Psoas muscle (tissue), 8 donors: Measurements from ENCODE around the gene SLC26A3. TPM values are rescaled to one million over a fixed set of nuclear protein-coding genes. Genes with fewer than 3 reads are reported as not detected.

Experiments used
- ATAC-seq, 4 donors: fragments of 200-7000 bp; cut with Tn5 transposase; one replicate each; pipeline ENCODE4 v1.9.1; 2020; ENCODE audit warnings: moderate library complexity in 3 of 4, mild to moderate bottlenecking in 2 of 4
- DNase-seq, 2 donors: peaks; one replicate each; pipeline ENCODE4 v3.0.0-alpha.2; 2020
- H3K27ac ChIP-seq: fragments of 200-600 bp; one replicate; pipeline ENCODE4 v1.8.0; 2022
- H3K27me3 ChIP-seq, 3 donors: fragments of 200-600 bp in 1 of 3; one replicate each; pipeline versions ENCODE4 v1.6.1 to v1.8.0; 2013 to 2022; ENCODE audit warnings: low read length in 2 of 3, mild to moderate bottlenecking in 2 of 3, moderate library complexity in 1 of 3; ENCODE audit not compliant: insufficient read depth in 3 of 3
- H3K36me3 ChIP-seq, 2 donors: fragments of 200-600 bp in 1 of 2; one replicate each; pipeline versions ENCODE4 v1.6.1 to v1.8.0; 2013 to 2022; ENCODE audit warnings: low read depth in 1 of 2, mild to moderate bottlenecking in 1 of 2, moderate library complexity in 1 of 2; ENCODE audit not compliant: insufficient read depth in 1 of 2
- H3K4me1 ChIP-seq: fragments of 200-600 bp; one replicate; pipeline ENCODE4 v1.8.0; 2022
- H3K4me3 ChIP-seq: fragments of 200-600 bp; one replicate; pipeline ENCODE4 v1.8.0; 2022; ENCODE audit warnings: mild to moderate bottlenecking
- H3K9me3 ChIP-seq: fragments of 200-600 bp; one replicate; pipeline ENCODE4 v1.8.0; 2022
- CTCF ChIP-seq: fragments of 200-600 bp; IDR thresholded peaks from one replicate; pipeline ENCODE4 v1.8.0; 2022; ENCODE audit warnings: antibody characterized with exemption
- WGBS, 3 donors: extraction: QIAGEN DNeasy Blood & Tissue Kit; methylation state at CpG; one replicate each; pipeline versions ENCODE4 v1.1.6 to v1.1.7; 2013; 5-methylcytosine and 5-hydroxymethylcytosine counted together
- intact Hi-C, 2 donors: fragments of 100-400 bp; cut with DNase I; formaldehyde crosslinking; loops; one replicate each; pipeline versions ENCODE4 v1.11.0 to v1.14.2; 2022
- polyA plus RNA-seq, 3 donors: library from polyadenylated mRNA; stranded (reverse); fragments of 200-250 nt; gene quantifications; one replicate each; pipeline ENCODE4 v1.2.3, GENCODE V29; 2013
- total RNA-seq, 4 donors: library from RNA; stranded (reverse); fragmentation: NEBNext Ultra II Directional in 2 of 4; extraction: Animal tissue kit (Norgen Biotek cat#: 25700) in 2 of 4; gene quantifications; one replicate each; pipeline versions ENCODE4 v1.2.1 to v1.2.4, GENCODE V29; 2021 to 2023
- donor health status: healthy with polysubstance abuse.
- donor health status: DM: no; HTN: no; CAD: no; lungs with moderate emphysema.
- donor health status: Bipolar disorder and iron deficiency.
- donor health status: healthy.
- donor health status: DM: yes; HTN: yes; CAD: no.
- donor health status: DM: no; HTN: no; CAD: no.
- donor health status: DM: no; HTN: no; CAD: no.
- donor health status: DM: yes; HTN: yes; CAD: no.

Gene SLC26A3
- total and polyA plus RNA-seq, 7 donors, result 0.10 to 0.29 (median 0.18) TPM; not detected in 3

GRCh38 chr7:107826451-107826850, 23.4 kb upstream of the SLC26A3 start:
- intact Hi-C loops, result no loop called here
- TF ChIP-seq CTCF, result no peak
- H3K36me3 ChIP-seq, result no peaks in the 10 kb centered on the region
- WGBS, 3 donors, result 83 to 91% (median 88%) methylated on average over 2 of the region's 2 CpGs
- H3K9me3 ChIP-seq, result no peaks in the 10 kb centered on the region
- no peaks in the 10 kb centered on the region for H3K27me3 ChIP-seq
- no peak overlapping the region for H3K27ac ChIP-seq
- ATAC-seq (no peak), DNase-seq (no peak)
- H3K4me3 ChIP-seq, result no peak overlapping the region
- no peaks in the 10 kb centered on the region for H3K4me1 ChIP-seq

GRCh38 chr7:107824858-107825257, 21.8 kb upstream of the SLC26A3 start:
- no peaks in the 10 kb centered on the region for H3K4me1 ChIP-seq
- 65 to 84% (median 72%) methylated on average over 1 of the region's 1 CpG for WGBS, 3 donors
- no peak for DNase-seq
- ATAC-seq, result no peak
- no peak overlapping the region for H3K27ac ChIP-seq
- no peaks in the 10 kb centered on the region for H3K9me3 ChIP-seq
- H3K36me3 ChIP-seq, result no peaks in the 10 kb centered on the region
- no peaks in the 10 kb centered on the region for H3K27me3 ChIP-seq
- no peak overlapping the region for H3K4me3 ChIP-seq
- intact Hi-C loops, result no loop called here
- TF ChIP-seq CTCF, result no peak

- H3K27me3 ChIP-seq, result no peaks in the 10 kb centered on the region
- TF ChIP-seq CTCF, result no peak
- no peak for ATAC-seq
- H3K4me3 ChIP-seq, result no peak overlapping the region
- H3K4me1 ChIP-seq, result no peaks in the 10 kb centered on the region
- H3K27ac ChIP-seq, result no peak overlapping the region
- H3K9me3 ChIP-seq, result no peaks in the 10 kb centered on the region
- no peaks in the 10 kb centered on the region for H3K36me3 ChIP-seq
- intact Hi-C loops, result no loop called here
- DNase-seq, result no peak
- 68 to 77% (median 75%) methylated on average over 2 of the region's 2 CpGs for WGBS, 3 donors
Measured at GRCh38 chr7:107818622-107819021, 15.6 kb upstream of the SLC26A3 start.

GRCh38 chr7:107816011-107816566, 13.1 kb upstream of the SLC26A3 start:
- TF ChIP-seq CTCF, result no peak
- Histone ChIP-seq H3K4me3 (no peak overlapping the region), H3K9me3 (no peaks in the 10 kb centered on the region), H3K27ac (no peak overlapping the region), H3K4me1 (no peaks in the 10 kb centered on the region), H3K36me3 (no peaks in the 10 kb centered on the region), H3K27me3 (no peaks in the 10 kb centered on the region)
- intact Hi-C loops, result no loop called here
- 70 to 77% (median 75%) methylated on average over 6 of the region's 6 CpGs for WGBS, 3 donors
- no peak for ATAC-seq
- DNase-seq, result no peak

GRCh38 chr7:107815254-107815882, 12.3 kb upstream of the SLC26A3 start:
- no peak for TF ChIP-seq CTCF
- intact Hi-C loops, result no loop called here
- no peaks in the 10 kb centered on the region for H3K36me3 ChIP-seq
- no peaks in the 10 kb centered on the region for H3K4me1 ChIP-seq
- no peaks in the 10 kb centered on the region for H3K9me3 ChIP-seq
- H3K27me3 ChIP-seq, result no peaks in the 10 kb centered on the region
- 45 to 54% (median 53%) methylated on average over 4 of the region's 4 CpGs for WGBS, 3 donors
- DNase-seq, result no peak
- no peak overlapping the region for H3K27ac ChIP-seq
- no peak overlapping the region for H3K4me3 ChIP-seq
- no peak for ATAC-seq
